GM23338 (cell line): ENCODE results near the gene TTLL5. TPM values are rescaled to one million over a fixed set of nuclear protein-coding genes. Genes with fewer than 3 reads are reported as not detected.
A peak's percentile ranks its signal among the peaks of the same experiment; 100 is the strongest.

Source experiments
- ATAC-seq: fragments of 200-7000 bp; cut with Tn5 transposase; 3 replicates; pipeline ENCODE4 v1.9.1; 2020
- DNase-seq: peaks from one replicate; pipeline ENCODE4 v3.0.0-alpha.2; 2015; ENCODE audit warnings: low spot score
- H2AFZ ChIP-seq: fragments of 200-600 bp; sonication (generic); 2 replicates; pipeline ENCODE4 v1.8.0; 2016; ENCODE audit warnings: antibody characterized with exemption, mild to moderate bottlenecking, moderate library complexity
- H3F3A ChIP-seq: fragments of 200-600 bp; sonication (generic); replicated peaks from 2 replicates; pipeline ENCODE4 v1.8.0; 2017; ENCODE audit warnings: antibody characterized with exemption, mixed run types, low read depth
- H3K27ac ChIP-seq: fragments of 200-600 bp; sonication (generic); 2 replicates; pipeline ENCODE4 v1.6.1; 2016; ENCODE audit warnings: low read depth
- H3K27me3 ChIP-seq: fragments of 200-600 bp; sonication (generic); 2 replicates; pipeline ENCODE4 v1.8.0; 2016; ENCODE audit warnings: mild to moderate bottlenecking, mixed run types, moderate library complexity; ENCODE audit not compliant: insufficient read depth
- H3K36me3 ChIP-seq: fragments of 200-600 bp; sonication (generic); 2 replicates; pipeline ENCODE4 v1.8.0; 2016; ENCODE audit warnings: mild to moderate bottlenecking; ENCODE audit not compliant: insufficient read depth
- H3K4me1 ChIP-seq: fragments of 200-600 bp; sonication (generic); 2 replicates; pipeline ENCODE4 v1.8.0; 2016; ENCODE audit warnings: mild to moderate bottlenecking, moderate library complexity; ENCODE audit not compliant: insufficient read depth
- H3K4me2 ChIP-seq: fragments of 200-600 bp; sonication (generic); 2 replicates; pipeline ENCODE4 v1.7.1; 2017; ENCODE audit warnings: mixed run types
- H3K4me3 ChIP-seq: fragments of 200-600 bp; sonication (generic); 2 replicates; pipeline ENCODE4 v1.6.1; 2016; ENCODE audit warnings: mixed run types
- H3K79me2 ChIP-seq: fragments of 200-600 bp; sonication (generic); replicated peaks from 2 replicates; pipeline ENCODE4 v1.8.0; 2017; ENCODE audit warnings: mild to moderate bottlenecking; ENCODE audit not compliant: insufficient read depth
- H3K9me2 ChIP-seq: fragments of 200-600 bp; sonication (generic); 2 replicates; pipeline ENCODE4 v1.8.0; 2017; ENCODE audit not compliant: insufficient read depth
- H4K20me1 ChIP-seq: fragments of 200-600 bp; sonication (generic); replicated peaks from 2 replicates; pipeline ENCODE4 v1.8.0; 2017; ENCODE audit warnings: mild to moderate bottlenecking; ENCODE audit not compliant: insufficient read depth
- H3K27ac Mint-ChIP-seq: 2 replicates; pipeline ENCODE4 v1.8.0; 2020; ENCODE audit warnings: inconsistent platforms, mild to moderate bottlenecking, moderate library complexity, mixed read lengths
- H3K27me3 Mint-ChIP-seq: 3 replicates; pipeline ENCODE4 v1.8.0; 2022; ENCODE audit warnings: low read depth, mild to moderate bottlenecking, moderate library complexity, mixed read lengths, inconsistent platforms; ENCODE audit not compliant: insufficient read depth, poor library complexity
- H3K36me3 Mint-ChIP-seq: 3 replicates; pipeline ENCODE4 v1.8.0; 2021; ENCODE audit warnings: low read depth, mild to moderate bottlenecking, inconsistent platforms, moderate library complexity, mixed read lengths
- H3K4me1 Mint-ChIP-seq: 3 replicates; pipeline ENCODE4 v1.8.0; 2020; ENCODE audit warnings: mild to moderate bottlenecking, inconsistent platforms, mixed read lengths
- H3K4me3 Mint-ChIP-seq: 3 replicates; pipeline ENCODE4 v1.8.0; 2021; ENCODE audit warnings: moderate library complexity, mild to moderate bottlenecking, inconsistent platforms, mixed read lengths
- H3K9me3 Mint-ChIP-seq: 3 replicates; pipeline ENCODE4 v1.8.0; 2020; ENCODE audit warnings: moderate library complexity, mild to moderate bottlenecking, inconsistent platforms, mixed read lengths
- CREB1 ChIP-seq: fragments of 250-450 bp; sonication (Bioruptor Pico); IDR thresholded peaks from 2 replicates; pipeline ENCODE4 v1.5.0; 2020; ENCODE audit warnings: low read depth, mild to moderate bottlenecking, moderate library complexity
- CTCF ChIP-seq, 2 experiments: fragments of 200-600 bp in 1 of 2; sonication (generic) in 1 of 2; conservative IDR thresholded peaks; 2 replicates each; pipeline versions ENCODE4 v1.5.1 to v1.6.1; 2016 to 2017; ENCODE audit warnings: antibody characterized with exemption in 2 of 2, low read depth in 2 of 2, mild to moderate bottlenecking in 2 of 2, moderate library complexity in 1 of 2
- EZH2 ChIP-seq: fragments of 200-600 bp; sonication (generic); IDR thresholded peaks from one replicate; pipeline ENCODE4 v1.8.0; 2017; ENCODE audit warnings: antibody characterized with exemption, mild to moderate bottlenecking, low read depth; ENCODE audit not compliant: unreplicated experiment
- EZH2phosphoT487 ChIP-seq: fragments of 200-600 bp; sonication (generic); IDR thresholded peaks from one replicate; pipeline ENCODE4 v1.8.1; 2018; ENCODE audit warnings: antibody characterized with exemption; ENCODE audit not compliant: unreplicated experiment
- JUNB ChIP-seq: IDR thresholded peaks from one replicate; pipeline ENCODE4 v1.6.1; 2016; ENCODE audit warnings: antibody characterized with exemption; ENCODE audit not compliant: unreplicated experiment
- NANOG ChIP-seq: IDR thresholded peaks from 2 replicates; pipeline ENCODE4 v1.6.1; 2016; ENCODE audit warnings: antibody characterized with exemption, borderline replicate concordance
- POLR2AphosphoS5 ChIP-seq: IDR thresholded peaks from 2 replicates; pipeline ENCODE4 v1.6.1; 2016; ENCODE audit warnings: antibody characterized with exemption, low read depth
- STAT1 ChIP-seq: IDR thresholded peaks from one replicate; pipeline ENCODE4 v1.6.1; 2016; ENCODE audit warnings: antibody characterized with exemption; ENCODE audit not compliant: unreplicated experiment
- ZNF114 ChIP-seq: fragments of 250-450 bp; sonication (Bioruptor Pico); IDR thresholded peaks from 2 replicates; pipeline ENCODE4 v1.5.0; 2020; ENCODE audit warnings: mild to moderate bottlenecking, moderate library complexity
- ZNF331 ChIP-seq: fragments of 250-450 bp; sonication (Bioruptor Pico); IDR thresholded peaks from 2 replicates; pipeline ENCODE4 v1.5.0; 2020; ENCODE audit warnings: low read depth, mild to moderate bottlenecking, moderate library complexity
- ZNF462 ChIP-seq: fragments of 250-450 bp; sonication (Bioruptor Pico); IDR thresholded peaks from 2 replicates; pipeline ENCODE4 v1.5.0; 2020; ENCODE audit warnings: mild to moderate bottlenecking, moderate library complexity
- polyA plus RNA-seq: library from polyadenylated mRNA; unstranded; fragments of >200 nt; fragmentation: Nextera tagmentation; extraction: Ambion mirVana; gene quantifications from 2 replicates; pipeline ENCODE4 v1.2.1, GENCODE V29; 2016
- total RNA-seq: library from RNA; depleted of rRNA; stranded (reverse); fragments of >200 nt; shearing (Covaris generic); gene quantifications from 2 replicates; pipeline ENCODE4 v1.2.3, GENCODE V29; 2014
- TF ChIP-seq, protein P1 (sequence below): IDR thresholded peaks from one replicate; pipeline ENCODE4 v1.6.1; 2018; ENCODE audit warnings: antibody characterized with exemption; ENCODE audit not compliant: unreplicated experiment
- TF ChIP-seq, protein P2 (sequence below): IDR thresholded peaks from 2 replicates; pipeline ENCODE4 v1.6.1; 2016; ENCODE audit warnings: antibody characterized with exemption

The TTLL5 gene
- total and polyA plus RNA-seq, 2 experiments from 2014 or later, result 33.5 to 35.4 TPM

- H3K4me2 ChIP-seq, result peak overlapping the region; percentile 19; the same call in 1 of the 2 replicates
Observed at GRCh38 chr14:75866970-75867369, 205.9 kb downstream of the TTLL5 start.

More at GRCh38 chr14:75866970-75867369, 205.9 kb downstream of the TTLL5 start:
- H3K4me3 ChIP-seq, result no peak overlapping the region
- H3K36me3 Mint-ChIP-seq, result peaks cover 18% of the 10 kb centered on the region; the same call in 2 of the 3 replicates
- H3K27ac ChIP-seq, result no peak overlapping the region; the same call in 1 of the 2 replicates
- no peaks in the 10 kb centered on the region for H3K9me3 Mint-ChIP-seq
- H3K27me3 ChIP-seq, result peaks cover 24% of the 10 kb centered on the region
- H4K20me1 ChIP-seq, result peaks cover 15% of the 10 kb centered on the region
- DNase-seq, result no peak
- H3K27ac Mint-ChIP-seq, result no peak overlapping the region
- H3K4me3 Mint-ChIP-seq, result no peak overlapping the region
- no peaks in the 10 kb centered on the region for H3K36me3 ChIP-seq
- H3K4me1 ChIP-seq, result peaks cover 18% of the 10 kb centered on the region
- H2AFZ ChIP-seq, result no peak overlapping the region
- TF ChIP-seq, protein P1, sequence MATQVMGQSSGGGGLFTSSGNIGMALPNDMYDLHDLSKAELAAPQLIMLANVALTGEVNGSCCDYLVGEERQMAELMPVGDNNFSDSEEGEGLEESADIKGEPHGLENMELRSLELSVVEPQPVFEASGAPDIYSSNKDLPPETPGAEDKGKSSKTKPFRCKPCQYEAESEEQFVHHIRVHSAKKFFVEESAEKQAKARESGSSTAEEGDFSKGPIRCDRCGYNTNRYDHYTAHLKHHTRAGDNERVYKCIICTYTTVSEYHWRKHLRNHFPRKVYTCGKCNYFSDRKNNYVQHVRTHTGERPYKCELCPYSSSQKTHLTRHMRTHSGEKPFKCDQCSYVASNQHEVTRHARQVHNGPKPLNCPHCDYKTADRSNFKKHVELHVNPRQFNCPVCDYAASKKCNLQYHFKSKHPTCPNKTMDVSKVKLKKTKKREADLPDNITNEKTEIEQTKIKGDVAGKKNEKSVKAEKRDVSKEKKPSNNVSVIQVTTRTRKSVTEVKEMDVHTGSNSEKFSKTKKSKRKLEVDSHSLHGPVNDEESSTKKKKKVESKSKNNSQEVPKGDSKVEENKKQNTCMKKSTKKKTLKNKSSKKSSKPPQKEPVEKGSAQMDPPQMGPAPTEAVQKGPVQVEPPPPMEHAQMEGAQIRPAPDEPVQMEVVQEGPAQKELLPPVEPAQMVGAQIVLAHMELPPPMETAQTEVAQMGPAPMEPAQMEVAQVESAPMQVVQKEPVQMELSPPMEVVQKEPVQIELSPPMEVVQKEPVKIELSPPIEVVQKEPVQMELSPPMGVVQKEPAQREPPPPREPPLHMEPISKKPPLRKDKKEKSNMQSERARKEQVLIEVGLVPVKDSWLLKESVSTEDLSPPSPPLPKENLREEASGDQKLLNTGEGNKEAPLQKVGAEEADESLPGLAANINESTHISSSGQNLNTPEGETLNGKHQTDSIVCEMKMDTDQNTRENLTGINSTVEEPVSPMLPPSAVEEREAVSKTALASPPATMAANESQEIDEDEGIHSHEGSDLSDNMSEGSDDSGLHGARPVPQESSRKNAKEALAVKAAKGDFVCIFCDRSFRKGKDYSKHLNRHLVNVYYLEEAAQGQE, result no peak
- TF ChIP-seq EZH2 (no peak), ZNF331 (CRISPR knock-in tag) (no peak), NANOG (no peak), EZH2phosphoT487 (no peak), POLR2AphosphoS5 (no peak), CREB1 (CRISPR knock-in tag) (no peak), ZNF462 (CRISPR knock-in tag) (no peak), JUNB (no peak), CTCF (conservative IDR thresholded peaks at IDR 0.05; ENCODE audit: low read depth in 2 of 2) (no peak), STAT1 (no peak), ZNF114 (CRISPR knock-in tag) (no peak)
- TF ChIP-seq, protein P2, sequence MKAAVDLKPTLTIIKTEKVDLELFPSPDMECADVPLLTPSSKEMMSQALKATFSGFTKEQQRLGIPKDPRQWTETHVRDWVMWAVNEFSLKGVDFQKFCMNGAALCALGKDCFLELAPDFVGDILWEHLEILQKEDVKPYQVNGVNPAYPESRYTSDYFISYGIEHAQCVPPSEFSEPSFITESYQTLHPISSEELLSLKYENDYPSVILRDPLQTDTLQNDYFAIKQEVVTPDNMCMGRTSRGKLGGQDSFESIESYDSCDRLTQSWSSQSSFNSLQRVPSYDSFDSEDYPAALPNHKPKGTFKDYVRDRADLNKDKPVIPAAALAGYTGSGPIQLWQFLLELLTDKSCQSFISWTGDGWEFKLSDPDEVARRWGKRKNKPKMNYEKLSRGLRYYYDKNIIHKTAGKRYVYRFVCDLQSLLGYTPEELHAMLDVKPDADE, result no peak
- H3K27me3 Mint-ChIP-seq, result peaks cover 20% of the 10 kb centered on the region
- no peak for ATAC-seq
- peaks cover 21% of the 10 kb centered on the region for H3K4me1 Mint-ChIP-seq
- no peaks in the 10 kb centered on the region for H3K9me2 ChIP-seq
- no peaks in the 10 kb centered on the region for H3K79me2 ChIP-seq
- H3F3A ChIP-seq, result no peaks in the 10 kb centered on the region
